C4-2B (cell line): ENCODE data around the gene LCP2.

ENCODE experiments used
- CTCF ChIP-seq: fragments of 450-650 bp; conservative IDR thresholded peaks from 2 replicates; pipeline ENCODE4 v1.5.1; 2017; ENCODE audit warnings: mild to moderate bottlenecking
- ZFX ChIP-seq: fragments of 450-650 bp; IDR thresholded peaks from 2 replicates; pipeline ENCODE4 v1.6.1; 2017

GRCh38 chr5:170204202-170204601, 93.4 kb downstream of the LCP2 start:
- no peak for TF ChIP-seq CTCF
- no peak for TF ChIP-seq ZFX
